ENCODE data around the gene RPP14. TPM values are rescaled to one million over a fixed set of nuclear protein-coding genes. Genes with fewer than 3 reads are reported as not detected.

RPP14 gene
- polyA plus RNA-seq, 3 donors from 2014 or later, result 2.7 to 7.4 (median 3.2) TPM

DNA sequence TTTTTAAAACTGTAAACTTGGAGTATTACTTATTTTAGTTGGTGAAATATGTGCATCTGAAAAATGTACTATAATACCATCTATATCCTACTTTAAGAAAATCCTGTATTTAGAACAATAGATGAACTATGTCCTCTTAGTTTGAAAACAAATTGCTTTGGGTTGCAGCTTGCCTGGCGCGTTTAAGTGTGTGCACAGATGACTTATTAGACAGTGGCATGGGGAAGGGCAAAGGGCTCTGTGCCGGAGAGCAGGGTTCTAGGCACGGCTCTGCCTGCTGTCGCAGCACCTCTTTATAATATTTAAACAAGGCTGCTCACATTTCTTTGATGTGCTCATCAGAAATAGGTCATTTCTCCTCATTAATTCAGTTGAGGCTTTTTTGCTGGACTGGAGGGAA, 36.6 kb downstream of the RPP14 start:
- no peak overlapping the region for H3K4me3 Mint-ChIP-seq
- no peak for DNase-seq

DNA sequence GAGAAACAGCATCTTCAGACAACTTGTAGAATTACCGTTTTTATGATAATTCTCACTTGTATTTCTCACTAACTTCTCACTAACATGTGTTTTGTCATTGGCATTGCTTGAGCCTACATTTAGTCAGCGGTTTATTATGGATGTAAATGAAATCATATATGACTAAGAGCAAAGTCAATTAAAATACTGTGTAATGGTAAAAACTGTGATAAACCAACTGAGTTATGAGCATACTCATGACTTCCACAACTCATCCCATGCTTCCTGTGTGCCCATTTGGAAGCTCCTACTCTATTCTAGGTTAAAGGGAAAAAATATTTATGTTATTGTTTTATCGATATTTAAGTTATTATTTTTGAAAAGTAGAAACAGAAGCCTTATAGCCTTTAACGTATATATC, 39.4 kb downstream of the RPP14 start:
- H3K4me1 Mint-ChIP-seq, result peaks cover 42 to 54% of the 10 kb centered on the region in 2 donors
- H3K27me3 Mint-ChIP-seq (ENCODE audit: low read depth in 3 of 3), result no peaks in the 10 kb centered on the region
- no peak overlapping the region for H3K4me3 Mint-ChIP-seq
- DNase-seq, result no peak
- no peak overlapping the region for H3K27ac Mint-ChIP-seq
- H3K9me3 Mint-ChIP-seq, result no peaks in the 10 kb centered on the region
- H3K36me3 Mint-ChIP-seq, result peaks cover 5 to 13% (median 8%) of the 10 kb centered on the region in 3 donors

More for the DNA sequence above, 36.6 kb downstream of the RPP14 start:
- no peaks in the 10 kb centered on the region for H3K9me3 Mint-ChIP-seq
- H3K4me1 Mint-ChIP-seq, result peaks cover 21 to 34% of the 10 kb centered on the region in 2 donors
- no peak overlapping the region for H3K27ac Mint-ChIP-seq
- H3K27me3 Mint-ChIP-seq (ENCODE audit: low read depth in 3 of 3), result no peaks in the 10 kb centered on the region
- peaks cover 8 to 15% (median 13%) of the 10 kb centered on the region in 3 donors for H3K36me3 Mint-ChIP-seq

GRCh38 chr3:58346368-58346767, 40.3 kb downstream of the RPP14 start:
- Mint-ChIP-seq H3K9me3 (no peaks in the 10 kb centered on the region), H3K27ac (peak overlapping the region in 2 of 6 donors; percentile 2 to 14), H3K4me3 (no peak overlapping the region), H3K4me1 (peaks cover 47 to 57% of the 10 kb centered on the region in 2 donors), H3K27me3 (ENCODE audit: low read depth in 3 of 3) (no peaks in the 10 kb centered on the region), H3K36me3 (peaks cover 0 to 8% (median 3%) of the 10 kb centered on the region in 3 donors)
- no peak for DNase-seq

- H3K4me1 Mint-ChIP-seq, result peaks cover 61 to 67% of the 10 kb centered on the region in 2 donors
- H3K9me3 Mint-ChIP-seq, result no peaks in the 10 kb centered on the region
- peaks cover 0 to 5% (median 3%) of the 10 kb centered on the region in 3 donors for H3K36me3 Mint-ChIP-seq
- H3K4me3 Mint-ChIP-seq, result no peak overlapping the region
- peak overlapping the region in 3 of 6 donors; percentile 19 to 55 (median 48) for H3K27ac Mint-ChIP-seq
- DNase-seq, result no peak
- no peaks in the 10 kb centered on the region for H3K27me3 Mint-ChIP-seq (ENCODE audit: low read depth in 3 of 3)
Measured at GRCh38 chr3:58347984-58348383, 41.9 kb downstream of the RPP14 start.

- Mint-ChIP-seq H3K36me3 (no peaks in the 10 kb centered on the region), H3K4me1 (peaks cover 79 to 81% of the 10 kb centered on the region in 2 donors), H3K27me3 (ENCODE audit: low read depth in 3 of 3) (peaks cover 0 to 4% (median 3%) of the 10 kb centered on the region in 3 donors), H3K4me3 (peak overlapping the region; percentile 57 to 73 (median 69)), H3K27ac (peak overlapping the region; percentile 74 to 92 (median 85)), H3K9me3 (no peaks in the 10 kb centered on the region)
- peak; percentile 25 to 35 (median 33) for DNase-seq
Measured at GRCh38 chr3:58349792-58350626, 44.0 kb downstream of the RPP14 start.

DNA sequence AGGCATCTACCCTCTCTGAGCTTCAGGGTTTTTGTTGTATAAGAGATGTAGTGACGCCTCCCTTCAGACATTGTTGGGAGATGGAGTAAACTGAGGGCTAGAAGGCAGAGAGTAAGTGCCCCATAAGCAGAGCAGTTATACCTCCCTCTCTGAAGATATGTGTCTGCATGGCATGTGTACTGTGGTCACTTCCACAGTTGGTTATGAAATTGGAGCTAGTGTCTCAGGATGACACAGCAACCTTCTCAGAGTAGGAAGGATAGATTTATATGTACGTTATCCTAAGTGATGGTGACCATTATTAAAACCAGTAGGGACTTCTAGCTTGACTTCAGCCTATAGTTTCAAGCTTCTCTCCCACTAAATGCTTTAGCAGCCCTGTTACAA, 44.6 kb downstream of the RPP14 start:
- Mint-ChIP-seq H3K4me1 (peaks cover 85 to 87% of the 10 kb centered on the region in 2 donors), H3K27me3 (ENCODE audit: low read depth in 3 of 3) (peaks cover 0 to 4% (median 3%) of the 10 kb centered on the region in 3 donors), H3K36me3 (no peaks in the 10 kb centered on the region), H3K27ac (peak overlapping the region; percentile 74 to 92 (median 85)), H3K9me3 (no peaks in the 10 kb centered on the region), H3K4me3 (peak overlapping the region in 4 of 5 donors; percentile 66 to 73 (median 70))
- DNase-seq, result no peak

DNA sequence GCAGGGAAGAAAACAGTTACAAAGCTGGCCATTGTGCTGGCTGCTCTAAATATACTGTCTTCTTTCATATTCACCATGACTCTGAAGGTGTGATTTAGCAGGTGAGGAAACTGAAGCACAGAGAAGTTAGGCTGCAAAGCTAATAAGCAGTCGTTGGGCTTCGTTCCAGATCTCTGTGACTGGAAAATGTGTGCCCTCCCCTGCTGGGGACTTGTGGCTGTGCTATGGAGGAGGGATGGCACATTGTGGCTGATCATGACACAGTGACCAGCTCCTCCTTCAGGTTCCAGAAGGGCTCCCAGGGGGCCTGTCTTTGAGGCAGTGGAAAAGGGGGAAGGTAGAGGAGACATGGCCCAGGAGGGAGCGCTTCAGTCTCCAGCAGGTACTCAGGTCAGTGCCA, 45.9 kb downstream of the RPP14 start:
- Mint-ChIP-seq H3K27me3 (ENCODE audit: low read depth in 3 of 3) (peaks cover 0 to 4% (median 3%) of the 10 kb centered on the region in 3 donors), H3K36me3 (no peaks in the 10 kb centered on the region), H3K4me3 (peak overlapping the region in 4 of 5 donors; percentile 18 to 72 (median 36)), H3K27ac (peak overlapping the region; percentile 64 to 92 (median 85)), H3K9me3 (no peaks in the 10 kb centered on the region), H3K4me1 (peaks cover 87 to 89% of the 10 kb centered on the region in 2 donors)
- DNase-seq, result no peak

GRCh38 chr3:58352626-58353025, 46.6 kb downstream of the RPP14 start:
- no peaks in the 10 kb centered on the region for H3K36me3 Mint-ChIP-seq
- no peak for DNase-seq
- peaks cover 0 to 6% (median 3%) of the 10 kb centered on the region in 3 donors for H3K27me3 Mint-ChIP-seq (ENCODE audit: low read depth in 3 of 3)
- peaks cover 87 to 89% of the 10 kb centered on the region in 2 donors for H3K4me1 Mint-ChIP-seq
- no peaks in the 10 kb centered on the region for H3K9me3 Mint-ChIP-seq
- peak overlapping the region in 5 of 6 donors; percentile 36 to 92 (median 84) for H3K27ac Mint-ChIP-seq
- peak overlapping the region in 1 of 5 donors; percentile 51 for H3K4me3 Mint-ChIP-seq

- DNase-seq, result peak; percentile 56 to 65 (median 62)
- Mint-ChIP-seq H3K27me3 (ENCODE audit: low read depth in 3 of 3) (peaks cover 0 to 6% (median 4%) of the 10 kb centered on the region in 3 donors), H3K4me3 (peak overlapping the region; percentile 75 to 89 (median 83)), H3K9me3 (no peaks in the 10 kb centered on the region), H3K4me1 (peaks cover 89 to 94% of the 10 kb centered on the region in 2 donors), H3K27ac (peak overlapping the region; percentile 68 to 92 (median 84)), H3K36me3 (no peaks in the 10 kb centered on the region)
Measured at GRCh38 chr3:58353722-58354553, 47.9 kb downstream of the RPP14 start.

DNA sequence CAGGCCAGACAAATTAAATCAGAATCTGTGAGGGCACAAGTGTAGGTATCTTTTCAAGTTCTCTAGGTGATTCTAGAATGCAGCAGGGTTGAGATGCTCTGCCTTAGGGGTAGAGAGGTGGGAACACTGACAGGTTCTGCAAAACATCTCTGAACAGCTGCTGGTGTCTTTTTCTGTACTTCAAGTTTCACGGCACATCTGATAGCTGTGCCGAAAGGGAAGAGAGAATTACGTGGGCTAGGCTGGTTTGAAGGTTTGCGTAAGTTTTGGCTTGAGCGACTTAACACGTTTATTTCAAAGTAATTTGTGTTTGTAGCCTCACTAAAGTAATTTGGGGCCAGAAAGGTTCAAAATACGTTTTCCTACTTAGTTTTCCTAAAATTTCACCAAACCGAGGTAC, 49.1 kb downstream of the RPP14 start:
- DNase-seq, result no peak
- no peaks in the 10 kb centered on the region for H3K36me3 Mint-ChIP-seq
- peaks cover 0 to 6% (median 4%) of the 10 kb centered on the region in 3 donors for H3K27me3 Mint-ChIP-seq (ENCODE audit: low read depth in 3 of 3)
- H3K4me3 Mint-ChIP-seq, result peak overlapping the region in 1 of 5 donors; percentile 18
- H3K27ac Mint-ChIP-seq, result peak overlapping the region in 3 of 6 donors; percentile 28 to 74 (median 45)
- no peaks in the 10 kb centered on the region for H3K9me3 Mint-ChIP-seq
- H3K4me1 Mint-ChIP-seq, result peaks cover 76 to 81% of the 10 kb centered on the region in 2 donors

DNA sequence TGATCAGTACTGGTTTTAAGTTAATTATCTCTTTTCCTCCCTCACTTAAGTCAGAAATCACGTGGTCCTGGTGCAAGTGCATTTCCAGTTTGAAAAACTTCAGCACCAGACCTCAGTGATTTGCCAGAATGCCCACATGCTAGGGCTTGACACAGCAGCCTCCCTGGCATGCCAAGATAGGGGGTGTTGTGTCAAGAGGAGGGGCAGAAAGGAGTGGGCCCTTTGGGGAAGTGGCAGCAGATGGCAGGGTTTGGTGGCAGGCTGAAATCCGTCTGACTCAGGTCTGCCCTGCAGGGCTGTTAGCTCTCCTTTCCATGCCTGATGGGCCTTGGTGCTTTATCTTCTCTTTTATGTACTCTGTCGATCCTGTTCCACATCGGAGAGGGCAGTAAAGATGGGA, 50.0 kb downstream of the RPP14 start:
- Mint-ChIP-seq H3K36me3 (no peaks in the 10 kb centered on the region), H3K27ac (peak overlapping the region in 4 of 6 donors; percentile 31 to 86 (median 54)), H3K4me1 (peaks cover 68 to 73% of the 10 kb centered on the region in 2 donors), H3K27me3 (ENCODE audit: low read depth in 3 of 3) (peaks cover 0 to 6% (median 4%) of the 10 kb centered on the region in 3 donors), H3K9me3 (no peaks in the 10 kb centered on the region), H3K4me3 (peak overlapping the region in 3 of 5 donors; percentile 33 to 65 (median 61))
- DNase-seq, result no peak

DNA sequence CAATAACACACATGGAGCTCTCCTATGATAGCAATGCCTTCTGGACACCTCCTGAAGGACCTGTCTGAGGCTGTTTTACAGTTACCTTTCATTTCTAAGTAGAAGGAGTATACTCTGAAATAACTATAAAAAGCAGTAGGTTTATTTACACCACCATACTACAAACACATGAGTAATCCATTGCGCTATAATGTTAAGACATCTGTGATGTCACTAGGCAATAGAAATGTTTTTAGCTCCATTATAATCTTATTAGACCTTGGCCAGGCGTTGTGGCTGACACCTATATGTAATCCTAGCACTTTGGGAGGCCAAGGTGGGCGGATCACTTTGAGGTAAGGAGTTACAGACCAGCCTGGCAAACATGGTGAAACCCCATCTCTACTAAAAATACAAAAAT, 51.4 kb downstream of the RPP14 start:
- Mint-ChIP-seq H3K4me3 (peak overlapping the region in 4 of 5 donors; percentile 28 to 69 (median 55)), H3K27me3 (ENCODE audit: low read depth in 3 of 3) (peaks cover 0 to 6% (median 4%) of the 10 kb centered on the region in 3 donors), H3K36me3 (no peaks in the 10 kb centered on the region), H3K27ac (peak overlapping the region in 5 of 6 donors; percentile 50 to 87 (median 81)), H3K4me1 (peaks cover 56 to 71% of the 10 kb centered on the region in 2 donors), H3K9me3 (no peaks in the 10 kb centered on the region)
- no peak for DNase-seq

GRCh38 chr3:58358092-58358491, 52.0 kb downstream of the RPP14 start:
- H3K36me3 Mint-ChIP-seq, result no peaks in the 10 kb centered on the region
- peaks cover 0 to 6% (median 4%) of the 10 kb centered on the region in 3 donors for H3K27me3 Mint-ChIP-seq (ENCODE audit: low read depth in 3 of 3)
- no peaks in the 10 kb centered on the region for H3K9me3 Mint-ChIP-seq
- peak overlapping the region in 3 of 6 donors; percentile 49 to 69 (median 50) for H3K27ac Mint-ChIP-seq
- no peak overlapping the region for H3K4me3 Mint-ChIP-seq
- peaks cover 51 to 66% of the 10 kb centered on the region in 2 donors for H3K4me1 Mint-ChIP-seq
- no peak for DNase-seq
